Upper lobe of left lung (tissue), 4 donors: Measurements from ENCODE around the gene PARVB.

Source experiments
- POLR2A ChIP-seq, 4 donors: fragments of 450-650 bp; IDR thresholded peaks; one replicate each; pipeline ENCODE4 v1.5.1; 2016 to 2017; ENCODE audit warnings: antibody characterized with exemption in 4 of 4, mild to moderate bottlenecking in 2 of 4
- POLR2AphosphoS5 ChIP-seq, 2 donors: sonication (generic); formaldehyde crosslinking; IDR thresholded peaks; one replicate each; pipeline ENCODE4 v1.5.1; 2017; ENCODE audit warnings: antibody characterized with exemption in 2 of 2
- TF ChIP-seq, protein P1 (sequence below), 6 experiments: fragments of 450-650 bp in 4 of 6; fragments of 200-600 bp in 2 of 6; sonication (generic) in 2 of 6; IDR thresholded peaks; one replicate each; pipeline ENCODE4 v1.5.1; 2016 to 2019; ENCODE audit warnings: antibody characterized with exemption in 6 of 6

DNA sequence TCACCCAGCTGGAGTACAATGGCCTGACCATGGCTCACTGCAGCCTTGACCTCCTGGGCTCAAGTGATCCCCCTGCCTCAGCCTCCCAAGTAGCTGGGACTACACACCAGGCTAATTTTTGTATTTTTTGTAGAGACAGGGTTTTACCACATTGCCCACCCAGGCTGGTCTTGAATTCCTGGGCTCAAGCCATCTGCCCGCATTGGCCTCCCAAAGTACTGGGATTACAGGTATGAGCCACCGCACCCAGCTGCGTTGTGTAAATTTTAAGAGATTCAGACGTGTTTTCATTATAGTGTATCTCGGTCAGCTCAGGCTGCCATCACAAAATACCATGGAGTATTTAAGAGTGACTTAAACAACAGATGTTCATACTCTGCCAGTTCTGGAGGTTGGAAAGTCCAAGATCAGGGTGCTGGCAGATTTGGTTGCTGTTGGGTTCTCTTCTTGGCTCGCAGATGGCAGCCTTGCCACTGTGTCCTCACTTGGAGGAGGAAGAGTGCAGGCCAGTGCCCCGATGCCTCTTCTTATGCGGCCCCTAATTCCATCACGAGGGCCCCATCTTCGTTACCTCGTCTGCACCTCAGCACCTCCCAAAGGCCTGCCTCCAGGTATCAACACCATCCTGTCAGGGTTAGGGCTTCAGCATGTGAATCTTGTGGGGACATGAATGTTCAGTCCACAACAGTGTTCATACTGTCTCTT is 32.6 kb upstream of the PARVB start:
- TF ChIP-seq, protein P1, sequence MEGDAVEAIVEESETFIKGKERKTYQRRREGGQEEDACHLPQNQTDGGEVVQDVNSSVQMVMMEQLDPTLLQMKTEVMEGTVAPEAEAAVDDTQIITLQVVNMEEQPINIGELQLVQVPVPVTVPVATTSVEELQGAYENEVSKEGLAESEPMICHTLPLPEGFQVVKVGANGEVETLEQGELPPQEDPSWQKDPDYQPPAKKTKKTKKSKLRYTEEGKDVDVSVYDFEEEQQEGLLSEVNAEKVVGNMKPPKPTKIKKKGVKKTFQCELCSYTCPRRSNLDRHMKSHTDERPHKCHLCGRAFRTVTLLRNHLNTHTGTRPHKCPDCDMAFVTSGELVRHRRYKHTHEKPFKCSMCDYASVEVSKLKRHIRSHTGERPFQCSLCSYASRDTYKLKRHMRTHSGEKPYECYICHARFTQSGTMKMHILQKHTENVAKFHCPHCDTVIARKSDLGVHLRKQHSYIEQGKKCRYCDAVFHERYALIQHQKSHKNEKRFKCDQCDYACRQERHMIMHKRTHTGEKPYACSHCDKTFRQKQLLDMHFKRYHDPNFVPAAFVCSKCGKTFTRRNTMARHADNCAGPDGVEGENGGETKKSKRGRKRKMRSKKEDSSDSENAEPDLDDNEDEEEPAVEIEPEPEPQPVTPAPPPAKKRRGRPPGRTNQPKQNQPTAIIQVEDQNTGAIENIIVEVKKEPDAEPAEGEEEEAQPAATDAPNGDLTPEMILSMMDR (IDR thresholded peaks at IDR 0.05) = no peak
- TF ChIP-seq POLR2AphosphoS5 (IDR thresholded peaks at IDR 0.05) (no peak), POLR2A (IDR thresholded peaks at IDR 0.05) (no peak)
